Omental fat pad (tissue), 4 donors: Measurements from ENCODE around the gene DSTN. TPM values are rescaled to one million over a fixed set of nuclear protein-coding genes. Genes with fewer than 3 reads are reported as not detected.

Experiments
- ATAC-seq: fragments of 150-250 bp; one replicate; pipeline ENCODE4 v1.9.1; 2016; ENCODE audit warnings: mild to moderate bottlenecking, moderate library complexity; ENCODE audit not compliant: low FRiP score
- DNase-seq: peaks from one replicate; pipeline ENCODE4 v3.0.0-alpha.2; 2019; ENCODE audit warnings: low spot score
- total RNA-seq, 4 donors: library from RNA; depleted of rRNA; stranded (reverse); fragments of >200 nt; gene quantifications; one replicate each; pipeline ENCODE4 v1.1.0, GENCODE V29; 2016
- TF ChIP-seq, protein P1 (sequence below), 3 donors: fragments of 450-650 bp; IDR thresholded peaks; one replicate each; pipeline ENCODE4 v1.5.1; 2016 to 2017; ENCODE audit warnings: antibody characterized with exemption in 3 of 3, mild to moderate bottlenecking in 3 of 3, moderate library complexity in 2 of 3

Gene DSTN
- total RNA-seq, 4 donors from 2014 or later: 147 to 228 (median 170) TPM

DNA sequence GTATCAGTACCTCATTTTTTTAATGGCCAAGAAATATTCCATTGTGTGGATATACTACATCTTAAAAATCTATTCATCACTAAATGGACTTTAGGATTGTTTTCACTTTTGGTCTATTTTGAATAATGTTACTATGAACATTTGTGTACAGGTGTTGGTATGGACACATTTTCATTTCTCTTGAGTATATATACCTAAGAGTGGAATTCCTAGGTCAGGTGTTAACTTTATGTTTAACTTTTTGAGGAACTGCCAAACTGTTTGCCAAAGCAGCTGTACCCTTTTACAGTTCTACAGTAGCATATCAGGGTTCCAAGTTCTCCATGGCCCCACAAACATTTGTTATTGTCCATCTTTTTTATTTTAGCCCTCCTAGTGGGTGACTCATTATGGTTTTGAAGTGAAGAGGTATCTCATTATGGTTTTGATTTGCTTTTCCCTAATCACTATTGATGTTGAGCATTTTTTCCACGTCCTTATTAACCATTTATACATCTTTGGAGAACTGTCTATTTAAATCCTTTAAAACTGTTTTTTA lies 28.2 kb downstream of the DSTN start:
- TF ChIP-seq, protein P1, sequence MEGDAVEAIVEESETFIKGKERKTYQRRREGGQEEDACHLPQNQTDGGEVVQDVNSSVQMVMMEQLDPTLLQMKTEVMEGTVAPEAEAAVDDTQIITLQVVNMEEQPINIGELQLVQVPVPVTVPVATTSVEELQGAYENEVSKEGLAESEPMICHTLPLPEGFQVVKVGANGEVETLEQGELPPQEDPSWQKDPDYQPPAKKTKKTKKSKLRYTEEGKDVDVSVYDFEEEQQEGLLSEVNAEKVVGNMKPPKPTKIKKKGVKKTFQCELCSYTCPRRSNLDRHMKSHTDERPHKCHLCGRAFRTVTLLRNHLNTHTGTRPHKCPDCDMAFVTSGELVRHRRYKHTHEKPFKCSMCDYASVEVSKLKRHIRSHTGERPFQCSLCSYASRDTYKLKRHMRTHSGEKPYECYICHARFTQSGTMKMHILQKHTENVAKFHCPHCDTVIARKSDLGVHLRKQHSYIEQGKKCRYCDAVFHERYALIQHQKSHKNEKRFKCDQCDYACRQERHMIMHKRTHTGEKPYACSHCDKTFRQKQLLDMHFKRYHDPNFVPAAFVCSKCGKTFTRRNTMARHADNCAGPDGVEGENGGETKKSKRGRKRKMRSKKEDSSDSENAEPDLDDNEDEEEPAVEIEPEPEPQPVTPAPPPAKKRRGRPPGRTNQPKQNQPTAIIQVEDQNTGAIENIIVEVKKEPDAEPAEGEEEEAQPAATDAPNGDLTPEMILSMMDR (IDR thresholded peaks at IDR 0.05): no peak
- ATAC-seq (no peak), DNase-seq (no peak)

DNA sequence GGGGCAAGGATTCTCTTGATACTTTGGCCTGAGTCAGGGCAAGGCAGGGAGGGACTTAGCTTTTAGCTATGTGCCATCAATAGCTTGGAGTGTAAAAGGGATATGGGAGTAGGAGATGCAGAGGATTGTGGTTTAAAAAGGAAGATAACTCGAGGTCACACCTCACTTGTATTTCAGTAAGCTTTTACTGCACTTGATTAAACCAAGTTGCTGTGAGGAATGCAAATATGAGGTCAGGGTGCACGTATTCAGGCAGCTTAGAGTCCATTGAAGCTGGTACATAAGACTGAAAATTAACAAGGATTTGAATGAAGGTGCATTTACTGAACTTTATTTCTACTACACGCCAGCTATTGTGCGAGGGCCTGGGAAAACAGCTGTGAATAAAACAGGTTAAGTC lies 32.1 kb downstream of the DSTN start:
- no peak for ATAC-seq
- TF ChIP-seq, protein P1 (IDR thresholded peaks at IDR 0.05): no peak
- no peak for DNase-seq

DNA sequence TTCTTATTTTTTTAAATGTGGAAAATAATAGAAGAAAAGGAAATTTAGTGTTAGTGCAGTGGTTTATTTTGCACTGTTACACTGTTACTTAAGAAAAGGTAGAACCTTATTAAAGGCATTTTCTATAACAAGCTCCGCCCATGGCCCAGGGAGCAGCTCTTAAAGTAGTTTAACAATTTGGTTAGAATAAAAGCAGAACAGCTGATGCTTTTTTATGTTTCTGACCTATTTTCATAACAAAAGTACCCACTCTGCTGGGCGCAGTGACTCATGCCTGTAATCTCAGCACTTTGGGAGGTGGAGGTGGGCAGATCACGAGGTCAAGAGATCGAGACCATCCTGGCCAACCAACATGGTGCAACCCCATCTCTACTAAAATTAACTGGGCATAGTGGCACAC lies 32.6 kb downstream of the DSTN start:
- DNase-seq (no peak), ATAC-seq (no peak)
- TF ChIP-seq, protein P1 (IDR thresholded peaks at IDR 0.05): no peak

- TF ChIP-seq, protein P1 (IDR thresholded peaks at IDR 0.05): no peak
- DNase-seq (no peak), ATAC-seq (no peak)
These were observed 35.3 kb downstream of the DSTN start for GRCh38 chr20:17605131-17605660.

- DNase-seq (no peak), ATAC-seq (no peak)
- TF ChIP-seq, protein P1 (IDR thresholded peaks at IDR 0.05): no peak
These were observed 36.1 kb downstream of the DSTN start for GRCh38 chr20:17606001-17606400.

DNA sequence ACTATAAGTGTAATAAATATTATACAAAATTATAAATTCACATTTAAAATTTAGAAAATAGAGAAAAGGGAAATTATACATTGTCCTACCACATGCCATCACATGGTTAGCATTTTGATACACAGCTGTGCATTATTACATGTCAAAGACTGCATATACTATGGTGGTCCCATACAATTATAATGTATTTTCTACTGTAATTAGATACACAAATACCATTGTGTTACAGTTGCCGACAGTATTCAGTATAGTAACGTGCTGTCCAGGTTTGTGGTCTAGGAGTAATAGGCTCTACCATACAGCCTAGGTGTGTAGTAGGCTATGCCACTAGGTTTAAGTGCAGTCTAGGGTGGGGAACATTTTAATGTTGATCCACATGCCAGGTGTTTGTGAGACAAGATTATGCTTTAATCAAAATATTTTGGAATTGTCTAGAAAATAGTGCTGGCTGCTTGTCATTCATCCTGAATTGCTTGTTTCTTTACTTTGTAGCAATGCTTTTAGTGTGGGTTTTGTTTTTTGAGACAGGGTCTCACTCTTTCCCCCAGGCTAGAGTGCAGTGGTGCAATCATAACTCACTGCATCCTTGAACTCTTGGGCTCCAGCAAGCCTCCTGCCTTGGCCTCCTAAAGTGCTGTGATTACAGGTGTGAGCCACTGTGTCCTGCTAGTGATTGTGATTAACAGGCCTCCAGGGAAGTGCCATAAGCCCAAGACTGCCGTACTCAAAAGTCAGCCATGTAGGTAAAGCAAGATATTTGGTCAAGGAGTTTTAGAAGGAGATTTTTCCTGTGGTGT lies 39.0 kb downstream of the DSTN start:
- DNase-seq (no peak), ATAC-seq (no peak)
- TF ChIP-seq, protein P1 (IDR thresholded peaks at IDR 0.05): no peak
